IMR-90 (cell line): Measurements from ENCODE around the gene PRSS21. TPM values are rescaled to one million over a fixed set of nuclear protein-coding genes. Genes with fewer than 3 reads are reported as not detected.

Experiments
- ATAC-seq: fragments of 200-7000 bp; cut with Tn5 transposase; 2 replicates; pipeline ENCODE4 v1.9.1; 2020; ENCODE audit warnings: low read depth, mild to moderate bottlenecking, moderate library complexity
- BruUV-seq: library from RNA; stranded (reverse); fragments of 400-500 nt; replicated peaks from 2 replicates; lab custom pipeline; 2021; lab: Mats Ljungman, UMichigan
- CTCF ChIA-PET: fragments of 300-600 bp; formaldehyde crosslinking; extraction: SDS; loops from one replicate; lab custom pipeline; 2021; ENCODE audit warnings: antibody characterized with exemption; lab: Yijun Ruan, JAX
- POLR2A ChIA-PET: fragments of 300-600 bp; sonication (Branson Sonifier 250); formaldehyde crosslinking; loops from one replicate; lab custom pipeline; 2022; ENCODE audit warnings: antibody characterized with exemption; ENCODE audit not compliant: unreplicated experiment; lab: Charles Lee
- DNase-seq: peaks from one replicate; pipeline ENCODE4 v3.0.0; 2013
- H2AFZ ChIP-seq: replicated peaks from 2 replicates; pipeline ENCODE3; 2013; ENCODE audit warnings: low read length, mild to moderate bottlenecking; ENCODE audit not compliant: poor library complexity
- H2AK5ac ChIP-seq: 2 replicates; pipeline ENCODE4 v1.6.1; 2013; ENCODE audit warnings: low read depth, low read length, inconsistent platforms
- H2AK9ac ChIP-seq: replicated peaks from 2 replicates; pipeline ENCODE3; 2013; ENCODE audit warnings: mild to moderate bottlenecking, low read depth, low read length, moderate library complexity; ENCODE audit not compliant: poor library complexity
- H2BK120ac ChIP-seq: 2 replicates; pipeline ENCODE4 v1.6.1; 2013; ENCODE audit warnings: low read depth, low read length, inconsistent platforms
- H2BK15ac ChIP-seq: 3 replicates; pipeline ENCODE4 v1.6.1; 2013; ENCODE audit warnings: low read depth, low read length, inconsistent platforms
- H2BK20ac ChIP-seq: 2 replicates; pipeline ENCODE4 v1.6.1; 2013; ENCODE audit warnings: low read depth, mild to moderate bottlenecking, inconsistent platforms, low read length, moderate library complexity
- H2BK5ac ChIP-seq: 2 replicates; pipeline ENCODE4 v1.6.1; 2013; ENCODE audit warnings: mild to moderate bottlenecking, low read depth, low read length, inconsistent platforms; ENCODE audit not compliant: poor library complexity, severe bottlenecking
- H3K14ac ChIP-seq: replicated peaks from 2 replicates; pipeline ENCODE4 v1.6.1; 2013; ENCODE audit warnings: low read depth, low read length, inconsistent platforms
- H3K18ac ChIP-seq: 2 replicates; pipeline ENCODE4 v1.6.1; 2013; ENCODE audit warnings: low read depth, low read length, control low read depth
- H3K23ac ChIP-seq: 2 replicates; pipeline ENCODE4 v1.6.1; 2013; ENCODE audit warnings: low read depth, low read length, inconsistent platforms
- H3K27ac ChIP-seq: 2 replicates; pipeline ENCODE4 v1.5.1; 2013; ENCODE audit warnings: mild to moderate bottlenecking, control low read depth, low read length; ENCODE audit not compliant: insufficient read depth
- H3K27me3 ChIP-seq: 2 replicates; pipeline ENCODE4 v1.6.1; 2013; ENCODE audit warnings: low read length; ENCODE audit not compliant: control insufficient read depth, insufficient read depth
- H3K36me3 ChIP-seq: 2 replicates; pipeline ENCODE4 v1.6.1; 2013; ENCODE audit warnings: low read length, mixed read lengths; ENCODE audit not compliant: control insufficient read depth, insufficient read depth
- H3K4ac ChIP-seq: 2 replicates; pipeline ENCODE4 v1.6.1; 2013; ENCODE audit warnings: low read depth, low read length, inconsistent platforms
- H3K4me1 ChIP-seq: 2 replicates; pipeline ENCODE4 v1.6.1; 2013; ENCODE audit warnings: low read length, mixed read lengths; ENCODE audit not compliant: control insufficient read depth, insufficient read depth
- H3K4me2 ChIP-seq: 2 replicates; pipeline ENCODE4 v1.6.1; 2013; ENCODE audit warnings: low read depth, mild to moderate bottlenecking, control low read depth, low read length, moderate library complexity
- H3K4me3 ChIP-seq: 2 replicates; pipeline ENCODE4 v1.5.1; 2013; ENCODE audit warnings: low read depth, mild to moderate bottlenecking, control low read depth, low read length, moderate library complexity; ENCODE audit not compliant: insufficient read depth
- H3K56ac ChIP-seq: 2 replicates; pipeline ENCODE4 v1.6.1; 2013; ENCODE audit warnings: low read length, inconsistent platforms; ENCODE audit not compliant: insufficient read depth; ENCODE audit errors: extremely low read depth
- H3K79me1 ChIP-seq, 2 experiments: 2 replicates each; pipeline ENCODE4 v1.6.1; 2013; ENCODE audit warnings: low read length in 2 of 2, inconsistent platforms in 1 of 2, low read depth in 1 of 2
- H3K9ac ChIP-seq: 2 replicates; pipeline ENCODE4 v1.6.1; 2013; ENCODE audit warnings: low read depth, low read length, control low read depth
- H3K9me1 ChIP-seq: 2 replicates; pipeline ENCODE4 v1.6.1; 2013; ENCODE audit warnings: low read length, inconsistent platforms; ENCODE audit not compliant: insufficient read depth
- H3K9me3 ChIP-seq: 2 replicates; pipeline ENCODE4 v1.6.1; 2013; ENCODE audit warnings: low read length; ENCODE audit not compliant: control insufficient read depth, insufficient read depth
- H4K20me1 ChIP-seq: 2 replicates; pipeline ENCODE4 v1.6.1; 2013; ENCODE audit warnings: low read length, inconsistent platforms; ENCODE audit not compliant: insufficient read depth
- H4K5ac ChIP-seq: 2 replicates; pipeline ENCODE4 v1.6.1; 2013; ENCODE audit warnings: mild to moderate bottlenecking, low read depth, low read length, control low read depth
- H4K8ac ChIP-seq, 2 experiments: 2 replicates each; pipeline ENCODE4 v1.6.1; 2013; ENCODE audit warnings: low read depth in 2 of 2, low read length in 2 of 2, control low read depth in 1 of 2, inconsistent platforms in 1 of 2
- H4K91ac ChIP-seq: 2 replicates; pipeline ENCODE4 v1.6.1; 2013; ENCODE audit warnings: low read depth, low read length, inconsistent platforms; ENCODE audit not compliant: insufficient read depth
- BHLHE40 ChIP-seq: fragments of 150-350 bp; IDR thresholded peaks from 2 replicates; pipeline ENCODE4 v1.6.1; 2016; ENCODE audit warnings: mild to moderate bottlenecking, low read depth, low read length
- CEBPB ChIP-seq: IDR thresholded peaks from 2 replicates; pipeline ENCODE4 v1.6.1; 2012; ENCODE audit warnings: low read depth, low read length, improper control_type of control experiment
- CHD1 ChIP-seq: IDR thresholded peaks from 2 replicates; pipeline ENCODE4 v1.6.1; 2012; ENCODE audit warnings: low read depth, low read length, improper control_type of control experiment
- FOS ChIP-seq: fragments of 150-350 bp; IDR thresholded peaks from 2 replicates; pipeline ENCODE4 v1.6.1; 2016; ENCODE audit warnings: low read depth, low read length
- MAFK ChIP-seq: IDR thresholded peaks from 2 replicates; pipeline ENCODE4 v1.6.1; 2012; ENCODE audit warnings: low read depth, low read length, improper control_type of control experiment
- MAZ ChIP-seq: IDR thresholded peaks from 2 replicates; pipeline ENCODE4 v1.6.1; 2012; ENCODE audit warnings: low read depth, mild to moderate bottlenecking, low read length, improper control_type of control experiment, moderate library complexity, borderline replicate concordance
- MXI1 ChIP-seq: IDR thresholded peaks from 2 replicates; pipeline ENCODE4 v1.6.1; 2012; ENCODE audit warnings: low read depth, mild to moderate bottlenecking, low read length, moderate library complexity, borderline replicate concordance
- RAD21 ChIP-seq: IDR thresholded peaks from 2 replicates; pipeline ENCODE4 v1.6.1; 2012; ENCODE audit warnings: low read length, improper control_type of control experiment
- RCOR1 ChIP-seq: IDR thresholded peaks from 2 replicates; pipeline ENCODE4 v1.6.1; 2012; ENCODE audit warnings: mild to moderate bottlenecking, low read length, improper control_type of control experiment; ENCODE audit not compliant: insufficient replicate concordance
- RFX5 ChIP-seq: IDR thresholded peaks from 2 replicates; pipeline ENCODE4 v1.8.0; 2012; ENCODE audit warnings: low read depth, mild to moderate bottlenecking, low read length, moderate library complexity
- SMC3 ChIP-seq: fragments of 150-350 bp; IDR thresholded peaks from 2 replicates; pipeline ENCODE4 v1.6.1; 2016; ENCODE audit warnings: low read depth, mild to moderate bottlenecking, antibody characterized with exemption, low read length, moderate library complexity
- WGBS, 2 experiments: methylation state at CpG; one replicate each; pipeline versions ENCODE4 v1.1.5 to v1.1.7; 2013; ENCODE audit warnings: missing lambda C conversion rate in 2 of 2; ENCODE audit not compliant: insufficient read length in 1 of 2; ENCODE audit errors: extremely low coverage in 2 of 2; 5-methylcytosine and 5-hydroxymethylcytosine counted together
- dilution Hi-C: fragments of 300-500 bp; cut with HindIII; formaldehyde crosslinking; loops from one replicate; pipeline ENCODE4 v1.14.3; 2018; ENCODE audit warnings: low sequenced_read_pairs; ENCODE audit not compliant: unreplicated experiment
- in situ Hi-C: fragments of 300-500 bp; cut with MboI; formaldehyde crosslinking; loops from 3 replicates; pipeline ENCODE4 v1.14.3; 2019; ENCODE audit warnings: low sequenced_read_pairs, inconsistent platforms, mixed read lengths
- intact Hi-C: fragments of 100-400 bp; cut with micrococcal nuclease; formaldehyde crosslinking; loops from 2 replicates; pipeline ENCODE4 v1.10.0; 2022
- polyA plus RNA-seq, 3 experiments: library from polyadenylated mRNA; depleted of rRNA; stranded (reverse); fragments of >200 nt; gene quantifications; 2 replicates each; pipeline ENCODE4 v1.2.3, GENCODE V29; 2012; ENCODE audit warnings: low replicate concordance in 1 of 3
- total RNA-seq: library from RNA; depleted of rRNA; stranded (reverse); fragments of >200 nt; gene quantifications from 2 replicates; pipeline ENCODE4 v1.2.3, GENCODE V29; 2012
- TF ChIP-seq, protein P1 (sequence below): fragments of 150-350 bp; IDR thresholded peaks from 2 replicates; pipeline ENCODE4 v1.6.1; 2017; ENCODE audit warnings: mild to moderate bottlenecking, antibody characterized with exemption, low read length, low read depth
- TF ChIP-seq, protein P2 (sequence below): conservative IDR thresholded peaks from 2 replicates; pipeline ENCODE4 v1.5.1; 2012; ENCODE audit warnings: mild to moderate bottlenecking, low read depth, low read length, improper control_type of control experiment
- TF ChIP-seq, protein P3 (sequence below): fragments of 150-350 bp; IDR thresholded peaks from 2 replicates; pipeline ENCODE4 v1.6.1; 2016; ENCODE audit warnings: low read depth, mild to moderate bottlenecking, low read length, moderate library complexity, borderline replicate concordance

Gene PRSS21
- total and polyA plus RNA-seq, 2 of the 4 experiments (the other 2 are of a cell fraction), result 0.21 TPM; not detected in 1

DNA sequence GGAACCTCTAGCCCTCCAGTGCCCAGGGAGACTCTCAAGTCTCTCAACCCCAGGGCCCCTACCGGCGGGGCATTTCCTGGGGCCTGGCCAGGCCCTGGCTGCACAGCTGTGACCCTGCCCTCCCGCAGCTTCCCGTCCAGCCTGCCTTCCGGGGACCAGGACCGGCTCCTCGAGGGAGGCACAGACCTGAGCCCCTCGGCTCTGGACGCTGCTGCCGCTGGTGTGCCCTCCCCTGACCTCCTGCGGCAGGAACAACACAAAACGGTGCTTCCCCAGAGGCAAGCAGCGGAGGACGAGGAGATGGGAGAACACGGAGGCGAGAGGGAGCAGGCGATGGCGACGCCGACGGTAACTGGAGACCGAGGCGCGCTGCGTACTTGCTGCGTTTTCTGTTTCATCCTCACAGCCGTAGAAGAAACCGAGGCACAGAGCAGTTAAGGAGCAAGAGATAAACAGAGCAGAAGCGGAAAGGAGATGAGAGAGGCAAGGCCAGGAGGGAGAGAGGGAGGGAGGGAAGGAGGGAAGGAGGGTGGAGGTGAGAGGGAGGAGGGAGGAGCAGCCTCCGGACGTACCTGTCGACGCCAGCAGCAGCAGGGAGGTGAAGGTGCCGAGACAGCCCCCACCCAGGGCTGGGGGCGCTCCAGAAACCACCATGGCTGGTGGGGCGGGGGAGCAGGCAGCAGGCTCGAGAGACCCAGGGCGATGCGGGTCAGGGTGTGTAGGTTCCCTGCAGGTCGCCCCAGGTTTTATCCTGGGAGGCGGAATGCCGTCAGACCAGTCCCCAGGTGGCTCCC, 40.6 kb downstream of the PRSS21 start, which contains the start of gene PRSS22:
PRSS22 (minus strand) TSS at position 720 of the 794 bp plus-strand sequence; CDS start at position 654, 66 bp downstream.
- H3K27ac ChIP-seq, result no peak within 1 kb of the TSS
- H2AK5ac ChIP-seq, result no peak within 1 kb of the TSS
- 0 out of 2 replicates have a peak, but pooled peaks cover 2% of the 10 kb centered on the region for H3K4me1 ChIP-seq
- H3K4me2 ChIP-seq, result peak within 1 kb of the TSS; percentile 72
- no peak within 1 kb of the TSS for H2BK20ac ChIP-seq
- no peaks in the 10 kb centered on the region for H4K20me1 ChIP-seq
- no peaks in the 10 kb centered on the region for H3K9me1 ChIP-seq
- WGBS, 2 experiments, result 10% methylated on average over 15 of the region's 42 CpGs; no CpG with 5 or more reads in 1 of the 2 experiments
- no peak within 1 kb of the TSS for H3K14ac ChIP-seq
- no peak within 1 kb of the TSS for H3K56ac ChIP-seq
- H4K8ac ChIP-seq, result peak within 1 kb of the TSS in 1 of 2 experiments; percentile 2; a peak in 1 of 4 replicates
- BruUV-seq, result no TSS peak
- no peaks in the 10 kb centered on the region for H3K79me1 ChIP-seq
- in situ Hi-C loops (no loop called here), dilution Hi-C loops (no loop called here), intact Hi-C loops (no loop called here)
- no peak within 1 kb of the TSS for H4K91ac ChIP-seq
- no peak within 1 kb of the TSS; the same call in 1 of the 2 replicates for H3K18ac ChIP-seq
- H3K36me3 ChIP-seq, result no peaks in the 10 kb centered on the region
- H3K4me3 ChIP-seq, result peak within 1 kb of the TSS; percentile 6; the same call in 1 of the 2 replicates
- POLR2A ChIA-PET, result no interaction called here
- peak within 1 kb of the TSS; percentile 28 for H2AK9ac ChIP-seq
- H3K9ac ChIP-seq, result no peak within 1 kb of the TSS
- H3K9me3 ChIP-seq, result peaks cover 14% of the 10 kb centered on the region
- DNase-seq (peak; percentile 13), ATAC-seq (peak; percentile 29)
- H3K23ac ChIP-seq, result no peak within 1 kb of the TSS
- peak within 1 kb of the TSS; percentile 76 for H2AFZ ChIP-seq
- H2BK120ac ChIP-seq, result no peak within 1 kb of the TSS
- no peak within 1 kb of the TSS for H2BK5ac ChIP-seq
- CTCF ChIA-PET, result no interaction called here
- no peak within 1 kb of the TSS for H2BK15ac ChIP-seq
- H4K5ac ChIP-seq, result no peak within 1 kb of the TSS
- H3K4ac ChIP-seq, result no peak within 1 kb of the TSS; the same call in 1 of the 2 replicates
- H3K27me3 ChIP-seq, result peaks cover 21% of the 10 kb centered on the region
- TF ChIP-seq MAZ (no peak), FOS (no peak), MAFK (no peak), BHLHE40 (no peak), CHD1 (no peak), CEBPB (no peak), RFX5 (no peak), SMC3 (no peak), MXI1 (no peak), RCOR1 (no peak), RAD21 (no peak)
- TF ChIP-seq, protein P1, sequence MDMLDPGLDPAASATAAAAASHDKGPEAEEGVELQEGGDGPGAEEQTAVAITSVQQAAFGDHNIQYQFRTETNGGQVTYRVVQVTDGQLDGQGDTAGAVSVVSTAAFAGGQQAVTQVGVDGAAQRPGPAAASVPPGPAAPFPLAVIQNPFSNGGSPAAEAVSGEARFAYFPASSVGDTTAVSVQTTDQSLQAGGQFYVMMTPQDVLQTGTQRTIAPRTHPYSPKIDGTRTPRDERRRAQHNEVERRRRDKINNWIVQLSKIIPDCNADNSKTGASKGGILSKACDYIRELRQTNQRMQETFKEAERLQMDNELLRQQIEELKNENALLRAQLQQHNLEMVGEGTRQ, result no peak
- TF ChIP-seq, protein P2, sequence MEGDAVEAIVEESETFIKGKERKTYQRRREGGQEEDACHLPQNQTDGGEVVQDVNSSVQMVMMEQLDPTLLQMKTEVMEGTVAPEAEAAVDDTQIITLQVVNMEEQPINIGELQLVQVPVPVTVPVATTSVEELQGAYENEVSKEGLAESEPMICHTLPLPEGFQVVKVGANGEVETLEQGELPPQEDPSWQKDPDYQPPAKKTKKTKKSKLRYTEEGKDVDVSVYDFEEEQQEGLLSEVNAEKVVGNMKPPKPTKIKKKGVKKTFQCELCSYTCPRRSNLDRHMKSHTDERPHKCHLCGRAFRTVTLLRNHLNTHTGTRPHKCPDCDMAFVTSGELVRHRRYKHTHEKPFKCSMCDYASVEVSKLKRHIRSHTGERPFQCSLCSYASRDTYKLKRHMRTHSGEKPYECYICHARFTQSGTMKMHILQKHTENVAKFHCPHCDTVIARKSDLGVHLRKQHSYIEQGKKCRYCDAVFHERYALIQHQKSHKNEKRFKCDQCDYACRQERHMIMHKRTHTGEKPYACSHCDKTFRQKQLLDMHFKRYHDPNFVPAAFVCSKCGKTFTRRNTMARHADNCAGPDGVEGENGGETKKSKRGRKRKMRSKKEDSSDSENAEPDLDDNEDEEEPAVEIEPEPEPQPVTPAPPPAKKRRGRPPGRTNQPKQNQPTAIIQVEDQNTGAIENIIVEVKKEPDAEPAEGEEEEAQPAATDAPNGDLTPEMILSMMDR, result no peak
- TF ChIP-seq, protein P3, sequence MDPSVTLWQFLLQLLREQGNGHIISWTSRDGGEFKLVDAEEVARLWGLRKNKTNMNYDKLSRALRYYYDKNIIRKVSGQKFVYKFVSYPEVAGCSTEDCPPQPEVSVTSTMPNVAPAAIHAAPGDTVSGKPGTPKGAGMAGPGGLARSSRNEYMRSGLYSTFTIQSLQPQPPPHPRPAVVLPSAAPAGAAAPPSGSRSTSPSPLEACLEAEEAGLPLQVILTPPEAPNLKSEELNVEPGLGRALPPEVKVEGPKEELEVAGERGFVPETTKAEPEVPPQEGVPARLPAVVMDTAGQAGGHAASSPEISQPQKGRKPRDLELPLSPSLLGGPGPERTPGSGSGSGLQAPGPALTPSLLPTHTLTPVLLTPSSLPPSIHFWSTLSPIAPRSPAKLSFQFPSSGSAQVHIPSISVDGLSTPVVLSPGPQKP, result no peak
